GM12891 (cell line): ENCODE data around the gene TNRC6C.
A peak's percentile ranks its signal among the peaks of the same experiment; 100 is the strongest.

Experiments
- POLR2A ChIP-seq: IDR thresholded peaks from 2 replicates; pipeline ENCODE4 v1.6.1; 2011; ENCODE audit warnings: low read depth, low read length, control low read depth
- POLR2AphosphoS5 ChIP-seq: IDR thresholded peaks from 2 replicates; pipeline ENCODE4 v1.6.1; 2011; ENCODE audit warnings: low read depth, low read length, control low read depth
- TAF1 ChIP-seq: IDR thresholded peaks from 2 replicates; pipeline ENCODE4 v1.6.1; 2011; ENCODE audit warnings: low read depth, low read length, control low read depth

DNA sequence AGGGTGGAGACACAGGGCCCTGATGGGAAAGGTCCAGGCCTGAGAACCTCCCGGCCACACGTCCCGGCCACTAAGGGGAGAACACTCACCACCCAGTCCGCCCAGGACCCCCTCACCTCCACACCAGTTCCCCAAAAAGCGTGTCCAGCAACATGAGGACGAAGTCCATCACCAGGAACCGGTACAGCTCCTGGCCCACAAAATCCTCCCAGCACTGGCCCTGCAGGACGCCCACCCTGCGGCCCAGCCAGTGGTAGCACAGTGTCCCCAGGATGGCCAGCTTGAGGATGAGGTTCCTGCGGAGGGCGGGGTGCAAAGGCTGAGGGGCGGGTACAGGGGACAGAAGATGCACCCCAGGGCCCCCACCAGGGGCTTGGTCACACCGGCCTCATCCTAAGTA lies 162.0 kb downstream of the TNRC6C start:
- no peak for TF ChIP-seq POLR2A
- 0 out of 2 replicates have a peak, but pooled peaks have one; percentile 8 for TF ChIP-seq POLR2AphosphoS5
- TF ChIP-seq TAF1, result no peak
